HUES64 (cell line): ENCODE measurements around the gene GPR157.

Experiments used
- H3K27ac ChIP-seq: 2 replicates; pipeline ENCODE4 v1.7.0; 2013; ENCODE audit warnings: low read depth, low read length, inconsistent platforms
- H3K27me3 ChIP-seq: 2 replicates; pipeline ENCODE4 v1.6.1; 2013; ENCODE audit warnings: mild to moderate bottlenecking, low read length; ENCODE audit not compliant: insufficient read depth
- H3K36me3 ChIP-seq: 2 replicates; pipeline ENCODE4 v1.6.1; 2013; ENCODE audit warnings: mild to moderate bottlenecking, low read length; ENCODE audit not compliant: insufficient read depth
- H3K4me1 ChIP-seq: 2 replicates; pipeline ENCODE4 v1.6.1; 2013; ENCODE audit warnings: mild to moderate bottlenecking, low read length, moderate library complexity; ENCODE audit not compliant: insufficient read depth
- H3K4me3 ChIP-seq: 2 replicates; pipeline ENCODE4 v1.5.1; 2013; ENCODE audit warnings: mild to moderate bottlenecking, low read length, moderate library complexity
- H3K9ac ChIP-seq: 2 replicates; pipeline ENCODE4 v1.6.1; 2013; ENCODE audit warnings: mild to moderate bottlenecking, low read depth, low read length
- H3K9me3 ChIP-seq: 2 replicates; pipeline ENCODE4 v1.6.1; 2013; ENCODE audit warnings: low read depth, low read length; ENCODE audit not compliant: insufficient read depth
- WGBS: fragments of 150-250, 120-280 bp; methylation state at CpG from one replicate; pipeline ENCODE4 v1.1.7; 2013; ENCODE audit warnings: missing lambda C conversion rate; 5-methylcytosine and 5-hydroxymethylcytosine counted together

Gene GPR157

GRCh38 chr1:9070486-9070885, 58.4 kb downstream of the GPR157 start:
- Histone ChIP-seq H3K4me1 (peaks cover 4% of the 10 kb centered on the region; the same call in 1 of the 2 replicates), H3K27me3 (no peaks in the 10 kb centered on the region), H3K9me3 (no peaks in the 10 kb centered on the region), H3K36me3 (no peaks in the 10 kb centered on the region), H3K4me3 (no peak overlapping the region), H3K9ac (no peak overlapping the region), H3K27ac (no peak overlapping the region)
- WGBS = 84% methylated on average over 7 of the region's 7 CpGs

GRCh38 chr1:9069326-9070100, 59.4 kb downstream of the GPR157 start, which contains the start of gene SLC2A5:
TSS of gene SLC2A5 (minus strand) at chr1:9069635. CDS start at chr1:9069536, 99 bp downstream.
- 67% methylated on average over 8 of the region's 8 CpGs for WGBS
- Histone ChIP-seq H3K27me3 (no peaks in the 10 kb centered on the region), H3K9ac (no peak within 1 kb of the TSS), H3K27ac (no peak within 1 kb of the TSS), H3K4me3 (no peak within 1 kb of the TSS), H3K9me3 (no peaks in the 10 kb centered on the region), H3K36me3 (no peaks in the 10 kb centered on the region), H3K4me1 (peaks cover 4% of the 10 kb centered on the region; the same call in 1 of the 2 replicates)

GRCh38 chr1:9068981-9069325, 59.9 kb downstream of the GPR157 start:
- Histone ChIP-seq H3K27ac (no peak overlapping the region), H3K4me3 (no peak overlapping the region), H3K27me3 (no peaks in the 10 kb centered on the region), H3K4me1 (peaks cover 4% of the 10 kb centered on the region; the same call in 1 of the 2 replicates), H3K9me3 (no peaks in the 10 kb centered on the region), H3K9ac (no peak overlapping the region), H3K36me3 (no peaks in the 10 kb centered on the region)
- WGBS = 79% methylated on average over 4 of the region's 4 CpGs

GRCh38 chr1:9066945-9067807, 61.7 kb downstream of the GPR157 start:
- Histone ChIP-seq H3K4me1 (peaks cover 4% of the 10 kb centered on the region; the same call in 1 of the 2 replicates), H3K27ac (no peak overlapping the region), H3K27me3 (no peaks in the 10 kb centered on the region), H3K36me3 (no peaks in the 10 kb centered on the region), H3K9ac (no peak overlapping the region), H3K4me3 (no peak overlapping the region), H3K9me3 (no peaks in the 10 kb centered on the region)
- 89% methylated on average over 23 of the region's 24 CpGs for WGBS

GRCh38 chr1:9065213-9065751, 63.6 kb downstream of the GPR157 start:
- Histone ChIP-seq H3K4me1 (peaks cover 4% of the 10 kb centered on the region; the same call in 1 of the 2 replicates), H3K27ac (no peak overlapping the region), H3K9ac (no peak overlapping the region), H3K36me3 (no peaks in the 10 kb centered on the region), H3K4me3 (no peak overlapping the region), H3K9me3 (no peaks in the 10 kb centered on the region), H3K27me3 (no peaks in the 10 kb centered on the region)
- 84% methylated on average over 7 of the region's 7 CpGs for WGBS

- Histone ChIP-seq H3K9me3 (no peaks in the 10 kb centered on the region), H3K4me1 (no peaks in the 10 kb centered on the region), H3K27me3 (no peaks in the 10 kb centered on the region), H3K4me3 (no peak overlapping the region), H3K36me3 (no peaks in the 10 kb centered on the region), H3K27ac (no peak overlapping the region), H3K9ac (no peak overlapping the region)
- WGBS = 83% methylated on average over 4 of the region's 5 CpGs
These were observed 66.1 kb downstream of the GPR157 start for GRCh38 chr1:9062846-9063245.

GRCh38 chr1:9062021-9062471, 66.9 kb downstream of the GPR157 start:
- Histone ChIP-seq H3K36me3 (no peaks in the 10 kb centered on the region), H3K9ac (no peak overlapping the region), H3K9me3 (no peaks in the 10 kb centered on the region)

GRCh38 chr1:9061252-9061960, 67.5 kb downstream of the GPR157 start:
- Histone ChIP-seq H3K4me3 (no peak overlapping the region), H3K4me1 (no peaks in the 10 kb centered on the region), H3K9ac (no peak overlapping the region), H3K27me3 (no peaks in the 10 kb centered on the region), H3K27ac (no peak overlapping the region), H3K9me3 (no peaks in the 10 kb centered on the region), H3K36me3 (no peaks in the 10 kb centered on the region)
- 74% methylated on average over 5 of the region's 6 CpGs for WGBS

More at GRCh38 chr1:9062021-9062471, 66.9 kb downstream of the GPR157 start:
- Histone ChIP-seq H3K4me3 (no peak overlapping the region), H3K27ac (no peak overlapping the region), H3K4me1 (no peaks in the 10 kb centered on the region), H3K27me3 (no peaks in the 10 kb centered on the region)
- 86% methylated on average over 7 of the region's 7 CpGs for whole genome bisulfite sequencing

- Histone ChIP-seq H3K27ac (no peak overlapping the region), H3K4me3 (no peak overlapping the region), H3K9ac (no peak overlapping the region), H3K36me3 (no peaks in the 10 kb centered on the region), H3K27me3 (no peaks in the 10 kb centered on the region), H3K9me3 (no peaks in the 10 kb centered on the region), H3K4me1 (no peaks in the 10 kb centered on the region)
- 89% methylated on average over 4 of the region's 4 CpGs for WGBS
These were observed 68.8 kb downstream of the GPR157 start for GRCh38 chr1:9059891-9060744.

- no peaks in the 10 kb centered on the region for H3K27me3 ChIP-seq
These were observed 70.4 kb downstream of the GPR157 start for GRCh38 chr1:9058465-9058864.

More at GRCh38 chr1:9058465-9058864, 70.4 kb downstream of the GPR157 start:
- Histone ChIP-seq H3K36me3 (no peaks in the 10 kb centered on the region), H3K4me1 (no peaks in the 10 kb centered on the region), H3K9me3 (no peaks in the 10 kb centered on the region), H3K27ac (no peak overlapping the region), H3K9ac (no peak overlapping the region), H3K4me3 (no peak overlapping the region)
- 72% methylated on average over 2 of the region's 2 CpGs for WGBS
